Hepatocyte (in vitro differentiated cells): Measurements from ENCODE around the gene ALG13. TPM values are rescaled to one million over a fixed set of nuclear protein-coding genes. Genes with fewer than 3 reads are reported as not detected.

Experiments used
- DNase-seq: peaks from one replicate; pipeline ENCODE4 v3.0.0-alpha.2; 2016; ENCODE audit warnings: low spot score
- H2AFZ ChIP-seq: fragments of 200-600 bp; sonication (generic); 2 replicates; pipeline ENCODE4 v1.6.0; 2016; ENCODE audit warnings: antibody characterized with exemption, mild to moderate bottlenecking
- H3K27ac ChIP-seq: fragments of 200-600 bp; sonication (generic); 2 replicates; pipeline ENCODE4 v1.5.1; 2016; ENCODE audit warnings: mild to moderate bottlenecking
- H3K27me3 ChIP-seq: fragments of 200-600 bp; sonication (generic); 2 replicates; pipeline ENCODE4 v1.6.1; 2016
- H3K36me3 ChIP-seq: fragments of 200-600 bp; sonication (generic); replicated peaks from 2 replicates; pipeline ENCODE4 v1.5.1; 2016; ENCODE audit warnings: low read depth; ENCODE audit not compliant: insufficient read depth
- H3K4me1 ChIP-seq: fragments of 200-600 bp; sonication (generic); 2 replicates; pipeline ENCODE4 v1.5.1; 2016; ENCODE audit warnings: mild to moderate bottlenecking, moderate library complexity; ENCODE audit not compliant: insufficient read depth
- H3K4me2 ChIP-seq: fragments of 200-600 bp; sonication (generic); 2 replicates; pipeline ENCODE4 v1.6.0; 2016
- H3K4me3 ChIP-seq: fragments of 200-600 bp; sonication (generic); 2 replicates; pipeline ENCODE4 v1.5.1; 2016; ENCODE audit warnings: mild to moderate bottlenecking
- H3K79me2 ChIP-seq: fragments of 200-600 bp; sonication (generic); 2 replicates; pipeline ENCODE4 v1.6.0; 2017; ENCODE audit warnings: mild to moderate bottlenecking
- H3K9me2 ChIP-seq: fragments of 200-600 bp; sonication (generic); replicated peaks from 2 replicates; pipeline ENCODE4 v1.6.0; 2017; ENCODE audit warnings: mild to moderate bottlenecking; ENCODE audit not compliant: insufficient read depth
- H3K9me3 ChIP-seq: fragments of 200-600 bp; sonication (generic); 2 replicates; pipeline ENCODE4 v1.5.1; 2016; ENCODE audit warnings: low read depth, mild to moderate bottlenecking
- H4K20me1 ChIP-seq: fragments of 200-600 bp; sonication (generic); 2 replicates; pipeline ENCODE4 v1.6.0; 2016; ENCODE audit warnings: mild to moderate bottlenecking; ENCODE audit not compliant: insufficient read depth, poor library complexity, severe bottlenecking
- CTCF ChIP-seq: fragments of 200-600 bp; sonication (generic); IDR thresholded peaks from 2 replicates; pipeline ENCODE4 v1.5.1; 2016; ENCODE audit warnings: antibody characterized with exemption, mild to moderate bottlenecking; ENCODE audit not compliant: poor library complexity
- EZH2 ChIP-seq: fragments of 200-600 bp; sonication (generic); IDR thresholded peaks from 2 replicates; pipeline ENCODE4 v1.6.1; 2016; ENCODE audit warnings: antibody characterized with exemption, mild to moderate bottlenecking, borderline replicate concordance
- EZH2phosphoT487 ChIP-seq: fragments of 200-600 bp; sonication (generic); IDR thresholded peaks from one replicate; pipeline ENCODE4 v1.6.1; 2018; ENCODE audit warnings: antibody characterized with exemption, mild to moderate bottlenecking, low read depth, moderate library complexity; ENCODE audit not compliant: unreplicated experiment, severe bottlenecking
- WGBS: methylation state at CpG from one replicate; pipeline ENCODE4 v1.1.6; 2016; ENCODE audit warnings: low lambda C conversion rate; ENCODE audit errors: missing lambda C conversion rate; 5-methylcytosine and 5-hydroxymethylcytosine counted together
- polyA plus RNA-seq: library from polyadenylated mRNA; unstranded; fragments of >200 nt; fragmentation: Nextera tagmentation; extraction: Ambion mirVana; gene quantifications from 2 replicates; pipeline ENCODE4 v1.2.1, GENCODE V29; 2016
- total RNA-seq: library from RNA; depleted of rRNA; stranded (reverse); fragments of >200 nt; gene quantifications from 2 replicates; pipeline ENCODE4 v1.2.3, GENCODE V29; 2014

Gene ALG13
- total and polyA plus RNA-seq, 2 experiments from 2014 or later = 61.5 to 77.4 TPM

- Histone ChIP-seq H3K4me2 (no peak overlapping the region), H3K36me3 (no peaks in the 10 kb centered on the region), H3K9me2 (no peaks in the 10 kb centered on the region), H3K27me3 (no peaks in the 10 kb centered on the region), H2AFZ (no peak overlapping the region), H3K9me3 (no peaks in the 10 kb centered on the region), H3K79me2 (no peaks in the 10 kb centered on the region), H3K27ac (no peak overlapping the region), H4K20me1 (no peaks in the 10 kb centered on the region), H3K4me1 (no peaks in the 10 kb centered on the region), H3K4me3 (no peak overlapping the region)
- no peak for TF ChIP-seq CTCF
- TF ChIP-seq EZH2 = no peak
- TF ChIP-seq EZH2phosphoT487 = no peak
- DNase-seq = no peak
- WGBS = 86% methylated on average over 7 of the region's 7 CpGs
These were observed 9.3 kb upstream of the ALG13 start for GRCh38 chrX:111671668-111672067.

GRCh38 chrX:111687305-111687704 lies 6.3 kb downstream of the ALG13 start:
- Histone ChIP-seq H4K20me1 (peaks cover 8% of the 10 kb centered on the region), H3K9me3 (no peaks in the 10 kb centered on the region), H2AFZ (no peak overlapping the region), H3K27me3 (no peaks in the 10 kb centered on the region), H3K27ac (no peak overlapping the region), H3K4me1 (peaks cover 5% of the 10 kb centered on the region), H3K79me2 (peaks cover 18% of the 10 kb centered on the region), H3K9me2 (no peaks in the 10 kb centered on the region), H3K36me3 (no peaks in the 10 kb centered on the region), H3K4me3 (no peak overlapping the region), H3K4me2 (no peak overlapping the region)
- WGBS = 98% methylated on average over 2 of the region's 2 CpGs
- TF ChIP-seq EZH2phosphoT487 (no peak), EZH2 (no peak), CTCF (no peak)
- no peak for DNase-seq

GRCh38 chrX:111695297-111695880 lies 14.4 kb downstream of the ALG13 start:
- Histone ChIP-seq H3K27ac (no peak overlapping the region), H3K27me3 (no peaks in the 10 kb centered on the region), H3K79me2 (no peaks in the 10 kb centered on the region), H3K9me3 (no peaks in the 10 kb centered on the region), H3K4me1 (no peaks in the 10 kb centered on the region), H3K4me2 (no peak overlapping the region), H3K9me2 (no peaks in the 10 kb centered on the region), H4K20me1 (no peaks in the 10 kb centered on the region), H3K4me3 (no peak overlapping the region), H2AFZ (no peak overlapping the region), H3K36me3 (no peaks in the 10 kb centered on the region)
- no peak for TF ChIP-seq CTCF
- TF ChIP-seq EZH2phosphoT487 = no peak
- TF ChIP-seq EZH2 = no peak
- 96% methylated on average over 7 of the region's 7 CpGs for WGBS
- DNase-seq = no peak
